H1 (cell line): ENCODE measurements around the gene CDR2L. TPM values are rescaled to one million over a fixed set of nuclear protein-coding genes. Genes with fewer than 3 reads are reported as not detected.

ENCODE experiments used
- CREB1 ChIP-seq: IDR thresholded peaks from 2 replicates; pipeline ENCODE4 v1.6.1; 2012; ENCODE audit warnings: inconsistent platforms
- polyA plus RNA-seq, 7 experiments: library from polyadenylated mRNA; depleted of rRNA in 3 of 7; stranded (reverse) in 5 of 7; unstranded in 2 of 7; fragments of >200 nt in 5 of 7; fragments of 200-250 nt in 2 of 7; gene quantifications; 1 replicate in 5 of 7; 2 replicates in 1 of 7; 4 replicates in 1 of 7; pipeline versions ENCODE4 v1.2.1 to v1.2.3, GENCODE V29; 2011 to 2013; ENCODE audit warnings: missing spikeins in 2 of 7, mixed read lengths in 2 of 7
- total RNA-seq: library from RNA; stranded (reverse); fragmentation: NEBNext Ultra II Directional; extraction: Animal tissue kit (Norgen Biotek cat#: 25700); gene quantifications from 2 replicates; pipeline ENCODE4 v1.2.1, GENCODE V29; 2021

Gene CDR2L
- total and polyA plus RNA-seq, 2 of the 8 experiments (the other 6 are each of a cell fraction or from before 2014, with no cell fraction given), result 20.4 to 38.1 TPM

GRCh38 chr17:74990581-74991105 is 3.2 kb downstream of the CDR2L start (continued):
- no peak for TF ChIP-seq CREB1
